Mesenchymal stem cell (in vitro differentiated cells and primary cell): ENCODE measurements around the gene KDM4D. TPM values are rescaled to one million over a fixed set of nuclear protein-coding genes. Genes with fewer than 3 reads are reported as not detected.

Experiments
- DNase-seq: peaks from one replicate; pipeline ENCODE4 v3.0.0-alpha.2; 2013
- H2AFZ ChIP-seq: one replicate; pipeline ENCODE4 v1.6.1; 2013; ENCODE audit warnings: low read depth, mild to moderate bottlenecking, control low read depth, inconsistent platforms, low read length, moderate library complexity
- H2AK5ac ChIP-seq: 2 replicates; pipeline ENCODE4 v1.6.1; 2013; ENCODE audit warnings: low read length, moderate library complexity, mild to moderate bottlenecking, inconsistent platforms; ENCODE audit not compliant: severe bottlenecking
- H2BK120ac ChIP-seq: one replicate; pipeline ENCODE4 v1.6.1; 2013; ENCODE audit warnings: low read depth, mild to moderate bottlenecking, inconsistent platforms, low read length, moderate library complexity
- H2BK12ac ChIP-seq, 2 experiments: one replicate each; pipeline ENCODE4 v1.6.1; 2013; ENCODE audit warnings: inconsistent platforms in 2 of 2, low read length in 2 of 2, mild to moderate bottlenecking in 2 of 2, moderate library complexity in 2 of 2, control low read depth in 1 of 2
- H2BK15ac ChIP-seq: one replicate; pipeline ENCODE4 v1.6.1; 2013; ENCODE audit warnings: mild to moderate bottlenecking, low read depth, inconsistent platforms; ENCODE audit not compliant: poor library complexity, severe bottlenecking
- H2BK5ac ChIP-seq: 2 replicates; pipeline ENCODE4 v1.6.1; 2013; ENCODE audit warnings: low read depth, mild to moderate bottlenecking, low read length, control low read depth, inconsistent platforms; ENCODE audit not compliant: poor library complexity, severe bottlenecking
- H3K14ac ChIP-seq, 2 experiments: one replicate each; pipeline ENCODE4 v1.6.1; 2013; ENCODE audit warnings: inconsistent platforms in 2 of 2, low read length in 2 of 2, control low read depth in 1 of 2, mild to moderate bottlenecking in 1 of 2, moderate library complexity in 1 of 2
- H3K18ac ChIP-seq, 2 experiments: one replicate each; pipeline ENCODE4 v1.6.1; 2013; ENCODE audit warnings: inconsistent platforms in 2 of 2, low read length in 2 of 2, control low read depth in 1 of 2, low read depth in 1 of 2, mild to moderate bottlenecking in 1 of 2
- H3K23ac ChIP-seq, 2 experiments: one replicate each; pipeline ENCODE4 v1.6.1; 2013; ENCODE audit warnings: inconsistent platforms in 2 of 2, low read length in 2 of 2, mild to moderate bottlenecking in 2 of 2, moderate library complexity in 2 of 2, control low read depth in 1 of 2
- H3K27ac ChIP-seq: 2 replicates; pipeline ENCODE4 v1.5.1; 2013; ENCODE audit warnings: mild to moderate bottlenecking, moderate library complexity, low read length, control low read depth, inconsistent platforms; ENCODE audit not compliant: poor library complexity, severe bottlenecking
- H3K27me3 ChIP-seq, 2 experiments: 2 replicates each; pipeline versions ENCODE4 v1.6.1 to v1.7.0; 2013; ENCODE audit warnings: low read length in 2 of 2, mild to moderate bottlenecking in 2 of 2, moderate library complexity in 2 of 2, control low read depth in 1 of 2, inconsistent platforms in 1 of 2; ENCODE audit not compliant: control insufficient read depth in 1 of 2, insufficient read depth in 1 of 2
- H3K36me3 ChIP-seq, 2 experiments: 2 replicates each; pipeline versions ENCODE4 v1.6.1 to v1.7.0; 2013; ENCODE audit warnings: low read length in 2 of 2, control low read depth in 1 of 2, inconsistent platforms in 1 of 2, low read depth in 1 of 2, mild to moderate bottlenecking in 1 of 2; ENCODE audit not compliant: insufficient read depth in 2 of 2, control insufficient read depth in 1 of 2
- H3K4ac ChIP-seq, 2 experiments: one replicate each; pipeline ENCODE4 v1.6.1; 2013; ENCODE audit warnings: inconsistent platforms in 2 of 2, low read length in 2 of 2, mild to moderate bottlenecking in 2 of 2, moderate library complexity in 2 of 2, control low read depth in 1 of 2, low read depth in 1 of 2
- H3K4me1 ChIP-seq: 2 replicates; pipeline ENCODE4 v1.6.1; 2013; ENCODE audit warnings: low read depth, low read length, control low read depth; ENCODE audit not compliant: control insufficient read depth, insufficient read depth
- H3K4me2 ChIP-seq: 2 replicates; pipeline ENCODE4 v1.6.1; 2013; ENCODE audit warnings: low read length, mild to moderate bottlenecking, inconsistent platforms; ENCODE audit not compliant: poor library complexity, severe bottlenecking
- H3K4me3 ChIP-seq, 2 experiments: 2 replicates each; pipeline versions ENCODE4 v1.5.1 to v1.7.0; 2013; ENCODE audit warnings: low read length in 2 of 2, mild to moderate bottlenecking in 2 of 2, control low read depth in 1 of 2, low read depth in 1 of 2; ENCODE audit not compliant: insufficient read depth in 1 of 2
- H3K79me1 ChIP-seq: replicated peaks from 2 replicates; pipeline ENCODE4 v1.6.1; 2013; ENCODE audit warnings: mild to moderate bottlenecking, control low read depth, low read length, inconsistent platforms; ENCODE audit not compliant: poor library complexity, severe bottlenecking
- H3K9ac ChIP-seq: 2 replicates; pipeline ENCODE4 v1.7.0; 2013; ENCODE audit warnings: mild to moderate bottlenecking, low read length, moderate library complexity
- H3K9me3 ChIP-seq: 2 replicates; pipeline ENCODE4 v1.7.0; 2013; ENCODE audit warnings: mild to moderate bottlenecking, low read length; ENCODE audit not compliant: control insufficient read depth
- H4K8ac ChIP-seq: one replicate; pipeline ENCODE4 v1.6.1; 2013; ENCODE audit warnings: inconsistent platforms, mild to moderate bottlenecking, low read length, moderate library complexity
- H4K91ac ChIP-seq: one replicate; pipeline ENCODE4 v1.6.1; 2013; ENCODE audit warnings: mild to moderate bottlenecking, low read length, inconsistent platforms
- WGBS: methylation state at CpG from one replicate; pipeline ENCODE4 v1.1.7; 2013; ENCODE audit warnings: mixed read lengths; 5-methylcytosine and 5-hydroxymethylcytosine counted together
- polyA plus RNA-seq, 2 experiments: library from polyadenylated mRNA; stranded (reverse); fragments of 200-250 nt; gene quantifications; one replicate each; pipeline ENCODE4 v1.2.3, GENCODE V29; 2013

The KDM4D gene
- 0.40 TPM for polyA plus RNA-seq (2013, experiment 1 of 2)
- polyA plus RNA-seq (2013, experiment 2 of 2): 0.41 TPM

DNA sequence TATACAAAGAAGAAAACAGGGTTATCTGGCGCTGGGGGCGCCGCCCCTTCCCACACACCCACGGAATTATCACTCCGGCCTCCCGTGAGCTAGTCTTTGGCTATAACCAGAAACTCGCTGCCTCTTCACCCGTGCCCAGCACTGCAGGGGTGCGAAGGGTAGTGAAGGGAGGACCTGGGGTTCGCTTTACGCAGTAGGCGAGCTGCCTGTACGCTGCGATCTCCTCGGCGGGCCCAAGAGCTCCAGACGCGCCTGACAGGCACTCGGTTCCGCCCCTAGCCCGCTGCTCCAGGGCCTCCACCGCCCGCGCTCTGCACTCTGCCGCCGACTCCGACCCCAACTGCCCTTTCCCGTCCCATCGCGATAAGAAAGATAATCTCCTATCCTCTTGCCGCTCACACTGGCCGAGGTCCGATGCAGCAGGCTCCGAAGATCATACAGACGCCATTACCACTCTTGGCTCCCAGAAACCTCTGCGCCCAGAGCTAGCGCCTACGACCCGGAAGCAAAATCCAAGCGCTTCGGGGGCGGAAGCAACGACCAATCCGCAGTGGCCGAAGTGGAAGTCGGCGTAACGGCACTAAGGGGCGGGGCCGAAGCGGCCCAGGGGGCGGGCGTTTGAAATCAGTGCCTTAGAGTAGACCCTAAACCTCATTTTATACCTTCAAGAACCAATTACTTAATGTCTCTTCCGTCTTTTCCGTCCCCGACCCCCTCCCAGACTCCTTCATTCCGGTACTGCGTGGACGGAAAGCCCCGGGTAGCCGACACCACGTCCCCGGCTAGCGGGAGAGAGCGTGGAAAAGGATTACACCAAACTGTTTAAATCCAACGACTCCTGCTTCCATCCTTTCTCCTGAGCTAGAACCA, at the start of gene KDM4D, which contains the start of gene CWC15:
KDM4D (plus strand) TSS at position 611 of the 870 bp plus-strand sequence. CDS start 23,664 bp downstream, outside the sequence.
CWC15 (minus strand) TSS at position 458 of the 870 bp plus-strand sequence. CDS start 1,371 bp downstream, outside the sequence.
- Histone ChIP-seq H3K9me3 (no peaks in the 10 kb centered on the region), H3K4me1 (no peaks in the 10 kb centered on the region), H3K4me3 (peak within 1 kb of the TSS; percentile 95 to 96), H3K27me3 (no peaks in the 10 kb centered on the region), H4K91ac (peak within 1 kb of the TSS; percentile 97), H4K8ac (peak within 1 kb of the TSS; percentile 96), H3K14ac (no peak within 1 kb of the TSS), H3K9ac (peak within 1 kb of the TSS; percentile 99), H2BK12ac (no peak within 1 kb of the TSS), H2BK5ac (peak within 1 kb of the TSS; percentile 66), H3K4ac (peak within 1 kb of the TSS; percentile 90 to 92), H2BK15ac (no peak within 1 kb of the TSS), H3K27ac (peak within 1 kb of the TSS; percentile 53), H3K18ac (peak within 1 kb of the TSS; percentile 97 to 98), H3K36me3 (peaks cover 0 to 39% of the 10 kb centered on the region in 2 experiments), H2BK120ac (peak within 1 kb of the TSS; percentile 3), H2AFZ (peak within 1 kb of the TSS; percentile 91), H3K23ac (peak within 1 kb of the TSS in 1 of 2 experiments; percentile 89), H2AK5ac (no peak within 1 kb of the TSS), H3K79me1 (peaks cover 9% of the 10 kb centered on the region), H3K4me2 (peak within 1 kb of the TSS; percentile 89)
- under 1% methylated on average over 60 of the region's 66 CpGs for WGBS
- peak; percentile 95 for DNase-seq

DNA sequence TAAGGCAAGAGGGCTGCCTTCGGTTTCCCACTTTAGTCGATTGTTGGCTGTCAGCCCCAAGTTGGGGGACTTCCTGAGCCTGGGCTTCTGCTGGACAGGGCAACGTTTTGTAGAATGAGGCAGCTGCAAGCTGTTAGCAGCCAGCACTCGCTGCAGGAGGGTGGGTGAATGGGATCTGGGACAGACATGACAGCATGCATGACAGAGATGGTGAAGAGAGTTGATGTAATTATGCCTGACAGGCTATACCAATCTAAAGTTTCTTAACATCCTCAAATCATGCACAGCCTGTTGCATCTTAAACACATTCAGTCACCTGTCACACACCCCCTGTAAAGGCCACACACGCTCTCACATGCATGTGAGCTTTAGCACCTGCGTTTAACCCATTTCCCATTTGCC, 49.3 kb upstream of the KDM4D start:
- 71% methylated on average over 4 of the region's 6 CpGs for WGBS
- H2AK5ac ChIP-seq: peak overlapping the region; percentile 9
- peak overlapping the region; percentile 12 to 89 for H3K4ac ChIP-seq
- peak overlapping the region; percentile 73 to 87 for H3K18ac ChIP-seq
- H4K91ac ChIP-seq: peak overlapping the region; percentile 90
- peak overlapping the region; percentile 63 for H4K8ac ChIP-seq
- H2BK15ac ChIP-seq: peak overlapping the region; percentile 87
- H3K27me3 ChIP-seq: no peaks in the 10 kb centered on the region
- H3K23ac ChIP-seq: no peak overlapping the region
- DNase-seq: peak; percentile 42
- H2BK5ac ChIP-seq: no peak overlapping the region
- H2BK12ac ChIP-seq: peak overlapping the region; percentile 91
- H3K9ac ChIP-seq: no peak overlapping the region
- peak overlapping the region; percentile 82 for H2BK120ac ChIP-seq
- no peak overlapping the region for H3K4me3 ChIP-seq
- peaks cover 21% of the 10 kb centered on the region for H3K4me1 ChIP-seq
- no peaks in the 10 kb centered on the region for H3K9me3 ChIP-seq
- H3K27ac ChIP-seq: no peak overlapping the region
- no peaks in the 10 kb centered on the region for H3K79me1 ChIP-seq
- H2AFZ ChIP-seq: no peak overlapping the region
- no peaks in the 10 kb centered on the region for H3K36me3 ChIP-seq
- no peak overlapping the region for H3K4me2 ChIP-seq
- H3K14ac ChIP-seq: no peak overlapping the region

DNA sequence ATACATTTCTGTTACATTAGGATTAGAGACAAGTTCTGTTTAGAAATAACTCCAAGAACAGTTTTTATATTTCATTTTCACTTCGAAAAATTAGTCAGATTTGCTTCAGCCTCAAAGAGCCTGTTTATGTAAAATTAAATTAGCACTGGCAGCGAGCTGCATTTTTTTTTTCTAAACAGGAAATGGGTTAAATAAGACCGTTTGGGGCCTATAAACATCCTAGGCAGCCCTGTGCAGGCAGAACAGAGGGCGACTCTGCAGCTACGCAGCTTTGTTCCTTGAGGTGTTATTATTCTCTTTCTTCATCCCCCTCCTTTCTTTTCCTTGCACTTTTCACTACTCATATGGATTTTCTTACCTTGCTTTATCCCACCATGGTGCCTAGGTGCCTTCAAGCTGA, 48.9 kb upstream of the KDM4D start:
- H3K4me2 ChIP-seq: no peak overlapping the region
- H2BK12ac ChIP-seq: peak overlapping the region; percentile 16 to 60

More for the DNA sequence above, 48.9 kb upstream of the KDM4D start:
- Histone ChIP-seq H3K9ac (no peak overlapping the region), H3K79me1 (no peaks in the 10 kb centered on the region), H2AFZ (no peak overlapping the region), H3K9me3 (no peaks in the 10 kb centered on the region), H4K91ac (peak overlapping the region; percentile 55), H3K14ac (no peak overlapping the region), H3K4me1 (peaks cover 21% of the 10 kb centered on the region), H3K27ac (peak overlapping the region; percentile 90), H2BK5ac (no peak overlapping the region), H2BK120ac (peak overlapping the region; percentile 19), H4K8ac (peak overlapping the region; percentile 63), H3K27me3 (no peaks in the 10 kb centered on the region), H3K4me3 (no peak overlapping the region), H3K4ac (peak overlapping the region in 1 of 2 experiments; percentile 66), H2BK15ac (no peak overlapping the region), H3K23ac (no peak overlapping the region), H3K18ac (peak overlapping the region; percentile 62 to 79), H2AK5ac (peak overlapping the region; percentile 32), H3K36me3 (no peaks in the 10 kb centered on the region)
- DNase-seq: peak; percentile 42
- WGBS: 28% methylated on average over 5 of the region's 5 CpGs
